ENCODE data around the gene BCL2.
A peak's percentile ranks its signal among the peaks of the same experiment; 100 is the strongest.
"Not testable (repeated sequence)": the region's sequence is repeated elsewhere in the genome, so short reads cannot be mapped to it uniquely, and the experiment has no call there.

BCL2 gene

DNA sequence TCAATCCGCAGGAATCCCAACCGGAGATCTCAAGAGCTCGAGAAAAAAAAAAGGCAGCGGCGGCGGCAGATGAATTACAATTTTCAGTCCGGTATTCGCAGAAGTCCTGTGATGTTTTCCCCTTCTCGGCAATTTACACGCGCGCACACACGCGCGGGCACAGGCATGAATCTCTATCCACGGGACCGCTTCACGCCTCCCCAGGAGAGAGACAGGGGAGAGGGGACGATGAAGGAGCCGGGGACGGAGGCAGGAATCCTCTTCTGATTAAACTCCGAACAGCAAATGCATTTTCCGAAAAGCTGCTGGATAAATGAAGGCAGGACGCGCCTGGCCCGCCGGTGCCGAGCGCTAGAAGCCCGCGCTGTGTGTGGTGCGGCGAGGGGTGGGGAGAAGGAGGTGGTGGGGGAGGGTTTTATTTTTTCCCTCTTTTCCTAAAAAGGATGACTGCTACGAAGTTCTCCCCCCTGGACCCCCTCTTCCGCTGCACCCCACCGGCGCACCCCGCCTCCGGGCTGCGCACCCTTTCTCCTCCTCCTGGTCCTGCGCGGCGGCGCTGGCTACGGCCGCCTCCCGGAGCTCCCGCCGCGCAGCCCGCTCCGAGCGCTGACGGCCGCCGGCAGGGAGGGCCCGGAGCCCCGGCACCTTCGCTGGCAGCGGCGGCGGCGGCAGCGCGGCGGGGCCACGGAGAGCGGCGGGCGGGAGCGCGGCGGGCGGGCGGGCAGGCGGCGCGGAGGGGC lies at the start of gene BCL2:
BCL2 (minus strand) TSS at position 387 of the 740 bp plus-strand sequence.
- peak in 1 of 2 donors; percentile 24 for DNase-seq (ENCODE audit: low read depth in 2 of 2)

DNA sequence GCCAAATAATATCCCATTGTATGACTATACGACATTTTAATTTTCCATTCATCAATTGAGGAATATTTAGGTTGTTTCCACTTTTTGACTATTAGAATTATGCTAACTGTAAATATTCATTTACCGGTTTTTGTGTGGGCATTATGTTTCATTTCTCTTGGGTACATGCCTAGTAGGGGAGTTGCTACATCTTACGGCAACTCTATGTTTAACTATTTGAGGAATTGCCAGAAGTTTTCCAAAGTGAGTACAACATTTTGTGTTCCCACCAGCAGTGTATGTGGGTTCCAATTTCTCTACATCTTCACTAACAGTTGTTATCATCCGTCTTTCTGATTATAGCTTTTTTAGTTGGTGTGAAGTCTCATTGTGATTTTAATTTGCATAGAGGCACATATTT lies 49.0 kb upstream of the BCL2 start:
- no peak for DNase-seq (ENCODE audit: low read depth in 2 of 2)

DNA sequence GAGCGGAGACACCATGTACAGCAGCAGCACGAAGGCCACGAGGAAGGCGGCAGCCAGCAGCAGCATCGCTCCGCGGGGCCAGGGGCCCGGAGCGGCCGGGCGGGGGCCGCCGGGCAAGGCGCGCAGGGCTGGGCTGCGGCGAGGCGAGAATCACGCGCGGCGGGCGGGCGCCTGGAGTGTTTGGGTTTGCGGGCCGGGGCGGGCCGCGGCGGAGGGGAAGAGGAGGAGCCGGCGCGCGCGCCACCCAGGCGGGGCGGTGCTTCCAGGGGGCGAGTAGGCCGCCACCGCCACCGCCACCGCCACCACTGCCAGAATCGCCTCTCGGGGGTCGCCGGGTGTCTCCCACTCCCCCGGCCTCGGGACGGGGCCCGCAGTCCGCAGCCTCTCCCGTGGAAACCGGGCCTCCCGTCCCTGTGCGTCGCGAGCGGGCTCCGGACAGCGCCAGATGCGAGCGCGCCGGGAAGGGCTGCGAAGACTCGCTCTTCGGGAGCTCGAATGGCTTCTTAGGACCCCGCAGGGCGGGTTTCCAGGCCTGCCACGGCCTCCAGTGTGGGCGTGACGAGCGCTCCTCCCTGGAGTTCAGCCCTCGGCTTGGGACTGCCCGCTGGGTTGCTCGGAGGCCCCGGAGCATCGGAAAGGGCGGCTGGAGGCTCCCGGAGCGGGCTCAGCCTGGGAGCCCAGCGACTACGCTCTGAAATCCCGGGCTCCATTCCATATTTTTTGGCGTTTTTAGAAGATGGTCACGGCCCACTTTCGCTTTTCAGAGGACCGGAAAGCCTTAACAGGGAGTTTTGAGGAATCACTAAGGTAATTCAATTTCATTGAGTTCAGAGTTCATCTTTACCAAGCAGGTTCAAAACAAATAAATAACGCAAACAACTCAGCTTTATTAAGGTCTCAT lies 47.7 kb upstream of the BCL2 start, which contains the start of gene KDSR:
KDSR (minus strand) TSS at position 154 of the 901 bp plus-strand sequence; CDS start at position 66, 88 bp downstream.
- DNase-seq (ENCODE audit: low read depth in 2 of 2): peak; percentile 51 to 58

DNA sequence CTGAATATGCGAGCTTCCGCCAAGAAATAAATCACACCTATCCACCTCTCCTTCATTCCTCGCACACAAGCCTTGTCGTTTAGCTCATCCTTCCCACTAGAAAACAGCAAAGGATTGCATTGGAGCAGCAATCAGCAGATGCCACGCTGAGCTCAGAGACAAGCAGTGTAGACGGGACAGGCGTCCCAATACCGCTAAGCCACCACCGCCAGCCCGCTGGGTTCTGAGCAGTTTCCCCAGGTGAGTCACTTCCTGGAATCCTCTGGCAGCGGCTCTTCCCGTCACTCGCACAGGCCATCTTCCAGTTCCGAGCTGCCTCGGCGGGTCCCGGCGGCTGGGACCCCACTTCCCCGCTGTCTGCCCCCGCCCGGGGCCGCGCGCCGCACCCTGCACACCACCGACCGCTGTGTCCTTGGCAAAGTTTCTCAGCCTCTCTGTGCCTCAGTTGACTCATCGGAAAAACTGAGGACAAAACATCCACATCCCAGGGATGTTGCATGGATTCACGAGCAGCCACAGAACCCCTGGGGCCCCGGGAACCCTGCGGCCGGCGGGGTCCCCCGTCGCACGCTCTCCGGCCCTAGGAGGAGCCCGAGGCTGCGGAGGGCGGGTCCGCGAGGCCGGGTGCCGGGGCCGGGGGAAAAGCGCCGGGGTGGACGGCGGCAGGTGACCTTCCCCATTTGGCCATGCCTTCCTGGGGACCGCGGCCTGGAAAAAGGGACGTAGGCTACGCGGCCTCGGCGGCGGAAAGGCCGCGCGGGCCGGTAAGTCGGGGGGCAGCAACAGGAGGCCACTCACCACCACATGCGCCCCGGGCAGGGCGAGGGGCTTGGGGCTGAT lies 46.9 kb upstream of the BCL2 start:
- peak; percentile 41 to 56 for DNase-seq (ENCODE audit: low read depth in 2 of 2)

DNA sequence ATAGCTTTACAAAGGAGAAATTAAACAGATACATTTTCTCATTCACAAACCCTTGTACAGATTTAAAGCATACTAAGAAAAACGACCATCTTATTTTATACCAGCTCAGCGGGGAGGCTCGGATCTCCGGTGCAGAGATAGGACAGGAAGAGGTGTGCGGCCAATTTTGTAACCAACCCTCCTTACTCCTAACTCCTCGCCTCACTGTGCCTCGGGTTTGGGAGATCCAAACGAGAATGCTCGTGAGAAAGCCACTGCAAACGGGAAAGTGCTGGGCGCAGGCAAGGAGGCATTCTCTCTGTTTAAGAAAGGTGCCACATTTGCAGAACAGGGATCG lies 46.3 kb upstream of the BCL2 start:
- no peak for DNase-seq (ENCODE audit: low read depth in 2 of 2)

DNA sequence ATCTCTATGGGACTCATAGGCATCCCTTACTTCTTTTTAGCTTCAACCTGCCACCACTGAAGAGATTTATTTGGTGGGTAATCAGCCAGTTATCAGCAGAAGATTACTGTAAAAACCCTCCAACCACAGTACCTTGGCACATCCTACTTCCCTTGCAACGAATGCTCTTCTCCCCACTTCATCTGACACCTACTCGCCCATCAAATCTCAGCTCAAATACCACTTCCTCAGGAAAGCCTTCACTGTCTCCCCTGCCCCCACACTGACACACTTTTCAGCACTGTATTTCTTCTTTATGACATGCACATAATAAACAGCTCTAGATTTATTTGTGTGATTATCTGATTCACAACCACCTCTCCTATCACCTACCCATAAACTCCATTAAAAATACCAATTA lies 44.4 kb upstream of the BCL2 start:
- DNase-seq (ENCODE audit: low read depth in 2 of 2): peak in 1 of 2 donors; percentile 6

DNA sequence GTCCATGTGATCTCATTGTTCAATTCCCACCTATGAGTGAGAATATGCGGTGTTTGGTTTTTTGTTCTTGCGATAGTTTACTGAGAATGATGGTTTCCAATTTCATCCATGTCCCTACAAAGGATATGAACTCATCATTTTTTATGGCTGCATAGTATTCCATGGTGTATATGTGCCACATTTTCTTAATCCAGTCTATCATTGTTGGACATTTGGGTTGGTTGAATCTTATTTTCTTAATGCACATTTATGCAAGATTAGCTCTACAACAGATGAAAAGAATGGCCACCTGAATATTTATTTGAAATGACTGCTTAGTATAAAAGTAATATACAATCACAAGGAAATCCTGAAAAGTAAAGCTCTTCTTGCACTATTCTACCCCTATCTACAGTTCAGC lies 43.9 kb upstream of the BCL2 start:
- not testable (repeated sequence) for DNase-seq (ENCODE audit: low read depth in 2 of 2)

DNA sequence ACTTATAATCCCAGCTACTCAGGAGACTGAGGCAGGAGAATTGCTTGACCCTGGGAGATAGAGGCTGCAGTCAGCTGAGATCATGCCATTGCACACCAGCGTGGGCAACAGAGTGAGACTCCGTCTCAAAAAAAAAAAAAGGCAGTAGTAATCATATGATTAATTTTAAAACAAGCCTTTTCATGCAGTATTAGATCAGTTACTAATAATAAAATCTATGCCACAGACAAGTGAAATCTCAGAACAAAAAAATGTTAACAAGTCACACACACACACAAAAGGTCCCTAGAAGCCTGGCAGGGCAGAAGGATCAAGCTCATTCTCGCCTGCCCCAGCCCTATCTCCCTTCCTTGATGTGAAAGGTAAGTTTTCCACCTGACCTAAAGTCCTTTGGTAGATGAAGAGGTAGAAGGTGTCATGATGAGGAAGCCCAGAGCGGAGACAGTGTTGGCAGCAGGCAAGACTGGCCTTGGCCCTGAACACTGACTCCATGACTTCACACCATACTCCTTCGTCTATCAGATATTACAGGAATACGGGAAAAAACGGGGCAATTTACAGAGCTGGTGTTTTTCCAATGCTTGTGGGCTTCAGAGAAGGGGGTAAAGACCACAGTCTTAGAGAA lies 36.8 kb upstream of the BCL2 start:
- no peak for DNase-seq (ENCODE audit: low read depth in 2 of 2)

DNA sequence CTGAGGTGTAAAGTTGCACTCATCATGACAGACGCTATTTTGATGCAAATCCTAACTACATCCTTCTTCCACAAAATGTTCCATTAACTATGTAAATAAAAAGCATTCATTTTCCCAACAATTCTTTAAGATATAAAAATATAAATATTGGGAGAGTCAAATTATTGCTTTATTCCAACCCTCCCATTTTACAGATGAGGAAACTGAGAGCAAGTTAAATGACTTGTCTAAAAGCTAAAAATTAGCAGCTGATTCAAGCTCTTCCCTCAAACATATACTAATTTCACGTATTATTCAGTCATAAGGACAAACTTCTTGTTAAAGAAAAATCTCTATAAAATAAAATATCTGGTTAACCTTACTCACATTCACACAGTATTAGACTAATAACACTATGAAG lies 30.7 kb upstream of the BCL2 start:
- DNase-seq (ENCODE audit: low read depth in 2 of 2): no peak

DNA sequence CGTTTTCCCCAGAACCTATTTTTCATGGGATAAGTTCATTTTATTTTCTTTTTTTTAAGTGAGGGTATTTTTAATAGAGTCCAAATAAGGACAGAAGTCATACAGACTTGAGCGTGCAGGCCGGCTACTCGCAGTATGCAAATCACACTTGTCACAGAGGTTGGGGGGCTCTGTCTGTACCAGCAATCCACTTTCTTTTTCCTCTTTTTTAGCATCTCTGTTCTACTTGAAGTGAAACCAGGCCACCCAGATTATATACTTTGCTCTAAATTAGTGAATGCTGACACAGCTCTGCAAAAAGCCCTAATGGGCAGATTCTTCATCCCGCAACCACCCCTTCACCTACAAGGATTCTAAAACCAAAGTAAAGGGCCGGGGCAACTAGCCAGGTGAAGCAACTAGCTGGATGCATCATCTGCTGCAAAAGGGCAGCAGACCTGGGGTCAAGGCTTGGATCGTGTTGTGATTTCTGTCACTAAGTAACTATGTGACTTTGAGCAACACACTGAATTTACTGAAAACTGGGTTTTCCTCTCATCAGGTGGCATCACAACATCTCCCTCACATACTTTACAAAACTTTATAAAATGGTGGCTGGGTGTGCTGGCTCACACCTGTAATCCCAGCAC lies 29.1 kb upstream of the BCL2 start:
- DNase-seq (ENCODE audit: low read depth in 2 of 2): no peak

DNA sequence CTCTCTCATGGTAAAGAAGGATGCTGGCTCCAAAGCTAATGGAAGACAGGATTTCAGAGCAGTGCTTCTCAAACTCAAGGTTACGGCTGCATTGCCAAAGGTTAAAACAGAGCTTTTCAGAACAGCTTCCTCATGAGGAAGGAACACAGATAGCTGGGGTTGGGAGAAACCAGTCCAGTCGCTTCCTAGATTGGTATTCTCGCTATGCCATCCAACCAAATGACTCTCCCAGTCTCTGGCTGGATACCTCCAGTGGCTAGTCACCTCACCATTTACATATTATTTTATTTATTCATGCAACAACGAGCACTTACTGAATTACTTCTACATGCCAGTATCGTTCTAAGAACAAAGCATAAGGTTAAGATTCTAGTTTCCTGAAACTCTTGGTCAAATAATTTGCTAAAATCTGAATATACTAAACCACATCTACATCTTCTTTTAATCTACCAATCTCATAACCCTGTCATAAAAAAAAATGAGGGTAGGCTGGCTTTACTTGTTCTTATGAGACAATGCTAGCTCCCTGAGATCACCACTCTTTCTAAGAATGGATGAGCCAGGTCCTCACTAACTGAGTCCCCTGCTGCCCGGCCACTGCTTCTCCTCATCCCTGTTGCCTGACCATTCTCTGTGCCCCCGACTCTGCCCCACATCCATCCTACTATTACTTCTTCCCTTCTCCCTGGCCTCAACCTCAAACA lies 27.1 kb upstream of the BCL2 start:
- DNase-seq (ENCODE audit: low read depth in 2 of 2): no peak

DNA sequence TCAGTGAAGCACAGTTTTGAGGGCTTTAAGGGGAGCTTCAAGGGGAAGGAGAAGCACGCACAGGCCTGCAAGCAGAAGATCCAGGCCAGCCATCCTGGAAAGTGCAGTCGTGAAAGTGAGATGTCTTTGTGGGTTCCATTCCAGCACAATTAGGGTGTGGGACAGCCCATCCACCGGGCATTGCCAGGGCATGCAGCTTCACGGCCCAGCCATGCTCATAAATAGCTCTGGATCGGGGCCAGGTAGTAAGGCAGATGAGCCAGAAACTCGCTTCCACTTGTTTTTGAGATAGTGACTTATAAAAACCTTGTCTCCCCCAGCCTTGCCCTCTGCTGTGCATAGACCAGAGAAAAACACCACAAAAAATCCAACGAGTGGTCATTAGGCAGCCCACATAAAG lies 26.5 kb upstream of the BCL2 start:
- no peak for DNase-seq (ENCODE audit: low read depth in 2 of 2)

DNA sequence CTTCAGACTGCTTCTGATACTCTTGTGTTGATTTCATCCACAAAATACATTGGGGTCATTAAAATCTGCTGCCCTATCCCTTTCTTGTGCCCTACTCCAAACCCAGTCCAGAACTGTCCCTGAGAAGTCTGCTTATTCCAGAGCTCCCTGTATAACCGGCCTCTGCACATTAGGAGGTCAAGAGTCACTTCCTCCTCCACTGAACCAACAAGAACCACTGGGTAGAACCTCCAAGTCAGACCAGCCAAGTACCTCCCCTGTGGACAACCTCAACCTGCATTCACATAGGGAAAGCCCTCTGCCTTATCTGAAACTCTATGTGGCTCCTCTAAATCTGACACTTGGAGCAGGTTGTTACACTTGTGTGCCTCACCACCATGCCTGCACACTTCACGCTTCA lies 25.3 kb upstream of the BCL2 start:
- DNase-seq (ENCODE audit: low read depth in 2 of 2): no peak

DNA sequence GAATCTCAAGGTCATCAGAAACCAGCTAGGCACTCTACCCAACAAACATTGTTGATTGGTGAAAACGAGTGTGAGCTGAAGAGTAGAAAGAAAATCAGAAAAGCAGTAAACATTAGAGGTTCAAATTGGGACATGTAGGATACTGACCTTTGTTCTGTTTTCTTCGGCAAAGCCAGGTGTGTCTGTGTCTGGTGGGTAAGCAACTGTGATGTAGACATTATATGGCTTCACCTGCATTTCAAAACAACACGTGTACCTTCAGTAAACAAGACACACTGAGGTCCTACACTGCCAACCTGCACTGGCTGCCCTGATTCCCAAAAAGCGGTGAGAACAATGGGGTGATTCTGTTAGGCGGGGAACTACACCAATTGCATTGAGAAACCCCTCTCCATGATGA lies 24.7 kb upstream of the BCL2 start:
- DNase-seq (ENCODE audit: low read depth in 2 of 2): no peak

DNA sequence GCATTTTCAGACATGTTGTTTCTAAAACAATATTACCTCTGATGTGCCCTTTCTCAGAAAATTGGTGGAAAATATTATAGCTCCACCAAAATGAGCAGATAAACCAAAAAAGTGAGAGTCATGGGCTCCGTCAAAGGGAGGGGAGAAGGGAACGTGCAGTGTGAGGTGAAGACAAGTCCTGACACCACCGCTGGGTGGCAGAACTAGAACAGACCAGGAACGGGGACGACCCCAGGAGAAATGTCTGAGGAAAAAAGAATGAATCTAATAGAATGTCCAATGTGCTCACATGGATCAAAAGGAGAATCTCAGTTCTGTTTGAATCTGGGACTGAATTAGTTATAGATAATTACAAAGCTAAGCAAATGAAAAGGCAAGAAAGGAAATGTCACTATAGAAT lies 22.6 kb upstream of the BCL2 start:
- no peak for DNase-seq (ENCODE audit: low read depth in 2 of 2)

DNA sequence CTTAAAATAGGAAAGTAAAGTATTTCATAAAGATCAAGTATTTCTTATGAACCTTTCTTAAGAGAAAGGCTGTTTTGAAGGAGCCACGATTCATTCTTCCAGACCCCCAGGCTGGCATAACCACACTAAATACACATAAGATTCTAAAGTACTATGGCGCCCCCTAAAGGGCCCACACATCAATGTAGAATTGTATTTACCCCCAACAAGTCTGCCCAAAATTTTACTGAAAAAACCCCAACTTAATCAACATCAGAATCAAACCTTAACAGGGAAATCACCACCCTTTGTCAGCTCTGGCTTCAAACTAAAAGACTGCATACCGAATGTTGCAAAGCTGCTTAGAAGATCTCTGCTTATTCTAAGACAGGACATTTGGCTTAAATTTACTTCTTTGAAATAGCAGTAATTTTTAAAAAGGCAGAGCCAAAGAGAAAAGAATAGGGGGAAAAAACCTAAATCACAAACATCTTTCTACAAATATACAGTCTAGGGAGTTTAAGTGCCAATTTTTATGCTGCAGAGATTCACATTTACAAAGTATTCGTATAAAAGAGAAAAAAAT lies 20.4 kb upstream of the BCL2 start:
- DNase-seq (ENCODE audit: low read depth in 2 of 2): no peak

DNA sequence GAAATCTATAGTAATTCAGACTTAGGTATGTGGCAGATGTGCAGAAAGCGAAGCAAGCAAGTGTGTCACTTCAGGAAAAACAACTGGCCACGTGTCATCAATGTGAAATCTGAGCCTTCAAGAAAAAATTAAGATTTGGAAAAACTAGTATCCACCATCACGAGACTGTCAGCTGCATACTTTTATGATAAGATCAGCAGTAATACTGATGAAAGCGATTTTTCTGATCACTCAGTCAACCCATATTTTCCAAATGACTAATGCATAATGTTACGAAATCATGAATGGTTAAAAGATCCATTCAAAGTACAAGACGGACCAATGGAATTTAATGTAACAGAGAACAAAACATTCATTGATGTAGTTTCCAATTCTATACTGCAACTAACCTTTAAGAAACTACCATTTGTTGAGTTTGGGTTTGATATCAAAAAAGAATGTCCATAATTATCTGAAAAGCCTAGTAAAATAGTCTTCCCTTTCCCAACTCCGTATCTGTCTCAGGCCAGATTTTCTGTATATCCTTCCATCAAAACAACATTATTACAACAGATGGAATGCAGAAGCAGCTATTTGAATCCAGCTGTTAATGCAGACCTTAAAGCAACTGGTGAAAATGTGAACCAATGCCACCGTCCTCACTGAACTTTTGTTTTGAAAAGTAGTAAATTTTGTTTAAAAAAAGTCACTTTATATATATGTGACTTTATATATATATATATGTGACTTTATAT lies 17.0 kb upstream of the BCL2 start:
- no peak for DNase-seq (ENCODE audit: low read depth in 2 of 2)

DNA sequence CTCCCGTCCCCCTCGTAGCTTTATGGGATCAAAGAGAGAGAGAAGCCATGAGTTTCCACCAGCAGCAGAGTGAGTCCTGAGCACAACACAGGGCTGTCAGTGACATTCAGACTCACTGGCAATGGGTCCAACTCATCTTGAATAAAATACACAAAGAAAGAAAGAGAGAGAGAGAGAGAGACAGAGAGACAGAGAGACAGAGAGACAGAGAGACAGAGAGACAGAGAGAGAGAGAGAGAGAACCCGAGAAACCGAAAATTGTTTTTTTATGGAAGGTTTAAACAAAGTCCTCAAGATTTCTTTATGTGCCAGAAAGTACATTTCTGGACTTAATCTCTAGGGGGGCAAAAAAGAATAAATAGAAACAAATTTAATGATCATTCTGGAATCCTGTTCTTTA lies 11.5 kb upstream of the BCL2 start:
- no peak for DNase-seq (ENCODE audit: low read depth in 2 of 2)

DNA sequence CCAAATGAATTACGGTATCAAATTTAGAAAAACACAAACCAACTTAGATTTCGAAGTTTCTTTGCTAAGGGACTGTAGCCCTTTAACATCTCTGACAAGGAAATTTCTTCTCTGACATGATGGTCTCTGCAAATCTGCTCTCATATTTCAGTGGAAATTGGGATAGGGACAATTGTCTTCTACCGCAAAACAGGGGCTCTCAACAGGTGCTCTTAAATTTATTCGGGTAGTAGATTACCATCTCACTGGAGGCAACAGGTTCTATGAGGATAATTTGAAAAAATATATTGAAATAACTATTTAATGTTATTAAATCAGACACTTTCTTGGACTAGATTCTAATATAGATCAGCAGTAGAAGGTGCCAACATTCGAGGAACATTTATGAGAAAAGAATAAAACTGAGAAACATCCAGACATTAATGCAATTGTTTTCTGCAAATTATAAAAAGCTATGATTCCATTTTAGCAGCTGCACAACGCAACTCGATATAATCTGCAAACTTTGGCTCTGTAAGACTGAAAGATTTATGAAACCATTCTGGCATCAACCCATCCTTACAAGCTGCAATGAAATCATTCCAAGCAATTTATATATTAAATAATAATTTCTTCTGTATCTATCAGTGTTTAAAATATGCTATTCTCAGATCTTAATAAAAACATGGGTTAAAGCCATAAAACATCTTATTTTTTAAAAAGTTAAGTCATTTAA lies 10.0 kb upstream of the BCL2 start:
- DNase-seq (ENCODE audit: low read depth in 2 of 2): no peak

All from activated CD8-positive, alpha-beta memory T cell treated with anti-CD3 and anti-CD28 coated beads for 4 hours (primary cell).